HG02973 (cell line): ENCODE data around the gene CBX4.

Experiments
- ATAC-seq: cut with Tn5 transposase; IDR thresholded peaks from one replicate; pipeline ENCODE4 v1.9.1; 2021; ENCODE audit warnings: moderate library complexity; ENCODE audit not compliant: unreplicated experiment

The CBX4 gene

GRCh38 chr17:79814974-79815835 lies 24.0 kb downstream of the CBX4 start:
- no peak for ATAC-seq

- ATAC-seq: no peak
Observed at GRCh38 chr17:79814127-79814973, 24.9 kb downstream of the CBX4 start.

- ATAC-seq: no peak
Observed at GRCh38 chr17:79813297-79814126, 25.7 kb downstream of the CBX4 start.

GRCh38 chr17:79812353-79813258 lies 26.6 kb downstream of the CBX4 start:
- no peak for ATAC-seq

- ATAC-seq: no peak
Observed at GRCh38 chr17:79811868-79812352, 27.3 kb downstream of the CBX4 start.

- ATAC-seq: no peak
Observed at GRCh38 chr17:79811011-79811867, 28.0 kb downstream of the CBX4 start.

- ATAC-seq: peak; percentile 60
Observed at GRCh38 chr17:79810130-79811010, 28.9 kb downstream of the CBX4 start.

GRCh38 chr17:79809530-79810129 lies 29.6 kb downstream of the CBX4 start:
- no peak for ATAC-seq

- ATAC-seq: no peak
Observed at GRCh38 chr17:79808763-79809529, 30.3 kb downstream of the CBX4 start.

- no peak for ATAC-seq
Observed at GRCh38 chr17:79806863-79807720, 32.1 kb downstream of the CBX4 start.

- ATAC-seq: no peak
Observed at GRCh38 chr17:79806446-79806760, 32.8 kb downstream of the CBX4 start.

- no peak for ATAC-seq
Observed at GRCh38 chr17:79804856-79805696, 34.2 kb downstream of the CBX4 start.

- ATAC-seq: no peak
Observed at GRCh38 chr17:79803997-79804855, 35.0 kb downstream of the CBX4 start.

GRCh38 chr17:79803421-79803996 lies 35.7 kb downstream of the CBX4 start:
- ATAC-seq: no peak
